ENCODE data around the gene MIS18A.

DNA sequence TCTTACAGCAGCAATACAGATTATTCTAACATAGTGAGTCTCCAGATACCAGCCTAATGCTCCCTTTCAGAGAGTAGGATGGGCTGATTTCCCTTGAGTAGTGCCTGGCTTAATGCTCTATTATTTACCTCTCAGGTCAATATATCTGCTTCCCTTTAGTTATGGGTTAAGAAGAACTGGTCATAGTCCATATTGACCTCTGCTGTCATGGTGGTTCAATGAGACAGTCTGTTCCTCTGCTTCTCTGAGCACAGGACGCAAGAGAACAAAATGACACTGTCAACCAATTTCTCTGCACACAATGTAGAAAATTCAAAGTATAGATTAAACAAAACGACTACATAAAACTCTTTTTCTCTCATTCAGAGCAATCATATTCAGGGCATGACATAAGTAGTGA lies 22.7 kb upstream of the MIS18A start:
- TF ChIP-seq POLR2A (IDR thresholded peaks at IDR 0.05): no peak
- TF ChIP-seq, protein P1, sequence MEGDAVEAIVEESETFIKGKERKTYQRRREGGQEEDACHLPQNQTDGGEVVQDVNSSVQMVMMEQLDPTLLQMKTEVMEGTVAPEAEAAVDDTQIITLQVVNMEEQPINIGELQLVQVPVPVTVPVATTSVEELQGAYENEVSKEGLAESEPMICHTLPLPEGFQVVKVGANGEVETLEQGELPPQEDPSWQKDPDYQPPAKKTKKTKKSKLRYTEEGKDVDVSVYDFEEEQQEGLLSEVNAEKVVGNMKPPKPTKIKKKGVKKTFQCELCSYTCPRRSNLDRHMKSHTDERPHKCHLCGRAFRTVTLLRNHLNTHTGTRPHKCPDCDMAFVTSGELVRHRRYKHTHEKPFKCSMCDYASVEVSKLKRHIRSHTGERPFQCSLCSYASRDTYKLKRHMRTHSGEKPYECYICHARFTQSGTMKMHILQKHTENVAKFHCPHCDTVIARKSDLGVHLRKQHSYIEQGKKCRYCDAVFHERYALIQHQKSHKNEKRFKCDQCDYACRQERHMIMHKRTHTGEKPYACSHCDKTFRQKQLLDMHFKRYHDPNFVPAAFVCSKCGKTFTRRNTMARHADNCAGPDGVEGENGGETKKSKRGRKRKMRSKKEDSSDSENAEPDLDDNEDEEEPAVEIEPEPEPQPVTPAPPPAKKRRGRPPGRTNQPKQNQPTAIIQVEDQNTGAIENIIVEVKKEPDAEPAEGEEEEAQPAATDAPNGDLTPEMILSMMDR (IDR thresholded peaks at IDR 0.05): no peak
